ENCODE measurements around the gene CDKL2. TPM values are rescaled to one million over a fixed set of nuclear protein-coding genes. Genes with fewer than 3 reads are reported as not detected.

CDKL2 gene
- total and polyA plus RNA-seq, 4 donors = 0.49 to 2.8 (median 2.3) TPM; not detected in 1

DNA sequence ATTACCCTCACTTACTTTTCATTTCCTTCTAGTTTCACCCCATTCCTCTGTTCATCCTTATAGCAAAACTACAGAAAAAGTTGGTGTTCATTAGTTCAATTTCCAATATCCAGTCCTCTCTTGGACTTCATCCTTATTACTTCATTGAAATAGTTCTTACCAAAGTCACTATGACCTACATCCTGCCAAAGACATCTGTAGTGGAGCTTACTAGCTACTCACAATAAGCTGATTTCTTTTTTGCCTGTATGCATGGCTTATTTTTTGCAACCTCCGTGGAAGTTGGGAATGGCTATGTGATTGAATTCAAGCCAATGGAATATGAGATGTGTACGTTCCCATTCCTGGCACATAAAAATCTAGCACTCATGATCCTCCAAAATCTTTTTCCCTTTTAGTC is 4.6 kb upstream of the CDKL2 start:
- no peaks in the 10 kb centered on the region for H3K4me1 ChIP-seq (ENCODE audit: control insufficient read depth in 1 of 2, insufficient read depth in 2 of 2, low read length in 2 of 2)
- H3K4me3 ChIP-seq (ENCODE audit: low read length in 2 of 2) = no peak overlapping the region
- H3K9me3 ChIP-seq (ENCODE audit: control insufficient read depth, low read length) = no peaks in the 10 kb centered on the region
- no peak overlapping the region for H3K27ac ChIP-seq (ENCODE audit: low read depth in 1 of 2, low read length in 2 of 2)
- intact Hi-C loops (cut with DNase I) = loop anchor here in 1 of 2 donors (10.0 kb wide), 1 partner anchor 210 kb away; no protein-coding TSS in a partner anchor
- H3K36me3 ChIP-seq (ENCODE audit: control insufficient read depth in 1 of 2, insufficient read depth in 2 of 2, low read length in 1 of 2) = no peaks in the 10 kb centered on the region
- ATAC-seq (ENCODE audit: low FRiP score) = no peak
- 40 to 45% methylated on average over 2 of the region's 2 CpGs for WGBS, 2 donors
- DNase-seq = no peak
- no peaks in the 10 kb centered on the region for H3K27me3 ChIP-seq (ENCODE audit: control insufficient read depth in 1 of 2, insufficient read depth in 2 of 2, low read length in 1 of 2)

DNA sequence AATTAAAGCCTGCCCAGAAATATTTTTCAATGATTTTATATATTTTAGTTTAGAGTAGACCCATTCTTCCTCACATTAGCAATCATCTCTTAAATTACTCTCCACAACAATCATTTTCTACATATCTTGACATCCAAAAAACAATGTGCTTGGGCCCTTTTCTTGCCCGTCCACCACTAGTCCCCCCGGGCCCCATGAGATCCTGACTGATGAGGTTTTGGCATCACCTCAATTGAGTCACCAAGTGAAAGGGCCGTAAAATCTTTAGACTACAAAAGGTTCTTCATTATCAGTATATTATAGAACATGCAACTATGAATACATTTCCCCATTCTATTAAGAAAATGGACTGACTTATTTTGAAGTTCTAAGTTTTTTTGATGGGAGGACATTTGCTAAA is 4.0 kb upstream of the CDKL2 start:
- Histone ChIP-seq H3K4me1 (ENCODE audit: control insufficient read depth in 1 of 2, insufficient read depth in 2 of 2, low read length in 2 of 2) (peaks cover 0 to under 1% of the 10 kb centered on the region in 2 donors), H3K9me3 (ENCODE audit: control insufficient read depth, low read length) (no peaks in the 10 kb centered on the region), H3K27me3 (ENCODE audit: control insufficient read depth in 1 of 2, insufficient read depth in 2 of 2, low read length in 1 of 2) (no peaks in the 10 kb centered on the region), H3K27ac (ENCODE audit: low read depth in 1 of 2, low read length in 2 of 2) (no peak overlapping the region), H3K4me3 (ENCODE audit: low read length in 2 of 2) (no peak overlapping the region), H3K36me3 (ENCODE audit: control insufficient read depth in 1 of 2, insufficient read depth in 2 of 2, low read length in 1 of 2) (no peaks in the 10 kb centered on the region)
- no peak for ATAC-seq (ENCODE audit: low FRiP score)
- WGBS, 2 donors = 82 to 86% methylated on average over 3 of the region's 3 CpGs
- DNase-seq = no peak
- intact Hi-C loops (cut with DNase I) = loop anchor here in 1 of 2 donors (10.0 kb wide), 1 partner anchor 211 kb away; no protein-coding TSS in a partner anchor

GRCh38 chr4:75633846-75634245 is 3.5 kb upstream of the CDKL2 start:
- intact Hi-C loops (cut with DNase I) = loop anchor here in 1 of 2 donors (10.0 kb wide), 1 partner anchor 211 kb away; no protein-coding TSS in a partner anchor
- Histone ChIP-seq H3K36me3 (ENCODE audit: control insufficient read depth in 1 of 2, insufficient read depth in 2 of 2, low read length in 1 of 2) (no peaks in the 10 kb centered on the region), H3K9me3 (ENCODE audit: control insufficient read depth, low read length) (no peaks in the 10 kb centered on the region), H3K4me1 (ENCODE audit: control insufficient read depth in 1 of 2, insufficient read depth in 2 of 2, low read length in 2 of 2) (peaks cover 0 to 2% of the 10 kb centered on the region in 2 donors), H3K4me3 (ENCODE audit: low read length in 2 of 2) (no peak overlapping the region), H3K27me3 (ENCODE audit: control insufficient read depth in 1 of 2, insufficient read depth in 2 of 2, low read length in 1 of 2) (no peaks in the 10 kb centered on the region), H3K27ac (ENCODE audit: low read depth in 1 of 2, low read length in 2 of 2) (no peak overlapping the region)
- 65 to 67% methylated on average over 2 of the region's 2 CpGs for WGBS, 2 donors
- ATAC-seq (ENCODE audit: low FRiP score) (no peak), DNase-seq (no peak)

GRCh38 chr4:75630937-75631329 is 605 bp upstream of the CDKL2 start:
- Histone ChIP-seq H3K4me3 (ENCODE audit: low read length in 2 of 2) (peak overlapping the region; percentile 24 to 59), H3K27me3 (ENCODE audit: control insufficient read depth in 1 of 2, insufficient read depth in 2 of 2, low read length in 1 of 2) (no peaks in the 10 kb centered on the region), H3K9me3 (ENCODE audit: control insufficient read depth, low read length) (no peaks in the 10 kb centered on the region), H3K27ac (ENCODE audit: low read depth in 1 of 2, low read length in 2 of 2) (no peak overlapping the region), H3K36me3 (ENCODE audit: control insufficient read depth in 1 of 2, insufficient read depth in 2 of 2, low read length in 1 of 2) (no peaks in the 10 kb centered on the region), H3K4me1 (ENCODE audit: control insufficient read depth in 1 of 2, insufficient read depth in 2 of 2, low read length in 2 of 2) (peaks cover 0 to 2% of the 10 kb centered on the region in 2 donors)
- WGBS, 2 donors = 13 to 17% methylated on average over 9 of the region's 9 CpGs
- DNase-seq (no peak), ATAC-seq (ENCODE audit: low FRiP score) (peak; percentile 62)
- intact Hi-C loops (cut with DNase I) = loop anchor here in 1 of 2 donors (2.0 to 10.0 kb wide), 2 partner anchors 42 to 214 kb away; partner anchors contain the start of gene G3BP2

DNA sequence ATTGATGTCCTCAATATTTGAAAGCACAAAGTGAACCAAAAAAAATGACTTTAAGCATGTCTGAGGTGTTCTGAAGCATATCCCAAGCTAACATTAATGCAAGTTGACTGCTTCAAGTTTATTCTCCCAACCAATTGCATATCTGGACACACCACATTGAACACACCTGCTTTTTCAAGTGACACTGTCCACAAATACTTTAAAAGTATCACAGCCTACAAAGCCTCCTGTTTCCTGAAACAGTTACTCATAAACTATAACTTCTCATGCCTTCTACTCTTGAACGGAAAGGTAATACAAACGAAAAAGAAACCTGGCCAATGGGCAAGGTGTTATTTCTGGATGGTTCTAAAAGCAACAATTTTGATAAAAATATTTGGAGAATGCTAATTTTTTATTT is 1.1 kb downstream of the CDKL2 start:
- DNase-seq (no peak), ATAC-seq (ENCODE audit: low FRiP score) (no peak)
- no peaks in the 10 kb centered on the region for H3K27me3 ChIP-seq (ENCODE audit: control insufficient read depth in 1 of 2, insufficient read depth in 2 of 2, low read length in 1 of 2)
- H3K4me1 ChIP-seq (ENCODE audit: control insufficient read depth in 1 of 2, insufficient read depth in 2 of 2, low read length in 2 of 2) = peaks cover 0 to 2% of the 10 kb centered on the region in 2 donors
- WGBS, 2 donors = 54 to 73% methylated on average over 2 of the region's 2 CpGs
- H3K9me3 ChIP-seq (ENCODE audit: control insufficient read depth, low read length) = no peaks in the 10 kb centered on the region
- no peak overlapping the region for H3K4me3 ChIP-seq (ENCODE audit: low read length in 2 of 2)
- H3K27ac ChIP-seq (ENCODE audit: low read depth in 1 of 2, low read length in 2 of 2) = no peak overlapping the region
- intact Hi-C loops (cut with DNase I) = no loop called here
- H3K36me3 ChIP-seq (ENCODE audit: control insufficient read depth in 1 of 2, insufficient read depth in 2 of 2, low read length in 1 of 2) = no peaks in the 10 kb centered on the region

DNA sequence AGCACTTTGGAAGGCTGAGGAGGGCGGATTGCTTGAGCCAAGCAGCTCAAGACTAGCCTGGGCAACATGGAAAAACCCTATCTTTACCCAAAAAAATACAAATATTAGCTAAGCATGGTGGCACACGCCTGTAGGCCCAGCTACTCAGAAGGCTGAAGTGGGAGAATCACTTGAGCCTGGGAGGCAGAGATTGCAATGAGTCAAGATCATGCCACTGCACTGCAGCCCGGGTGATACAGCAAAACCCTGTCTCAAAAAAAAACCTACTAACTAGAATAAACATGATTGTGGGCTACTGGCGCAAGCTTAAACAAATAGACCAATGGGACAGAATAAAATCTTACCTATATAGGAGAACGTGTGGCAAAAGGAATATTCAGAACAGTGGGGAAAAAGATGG is 7.3 kb downstream of the CDKL2 start:
- Histone ChIP-seq H3K4me3 (ENCODE audit: low read length in 2 of 2) (no peak overlapping the region), H3K36me3 (ENCODE audit: control insufficient read depth in 1 of 2, insufficient read depth in 2 of 2, low read length in 1 of 2) (no peaks in the 10 kb centered on the region), H3K27me3 (ENCODE audit: control insufficient read depth in 1 of 2, insufficient read depth in 2 of 2, low read length in 1 of 2) (no peaks in the 10 kb centered on the region), H3K27ac (ENCODE audit: low read depth in 1 of 2, low read length in 2 of 2) (no peak overlapping the region), H3K9me3 (ENCODE audit: control insufficient read depth, low read length) (no peaks in the 10 kb centered on the region), H3K4me1 (ENCODE audit: control insufficient read depth in 1 of 2, insufficient read depth in 2 of 2, low read length in 2 of 2) (no peaks in the 10 kb centered on the region)
- ATAC-seq (ENCODE audit: low FRiP score) (no peak), DNase-seq (no peak)
- intact Hi-C loops (cut with DNase I) = no loop called here
- WGBS, 2 donors = 94% methylated on average over 5 of the region's 5 CpGs

- no peaks in the 10 kb centered on the region for H3K36me3 ChIP-seq (ENCODE audit: control insufficient read depth in 1 of 2, insufficient read depth in 2 of 2, low read length in 1 of 2)
- ATAC-seq (ENCODE audit: low FRiP score) (no peak), DNase-seq (no peak)
- no peaks in the 10 kb centered on the region for H3K4me1 ChIP-seq (ENCODE audit: control insufficient read depth in 1 of 2, insufficient read depth in 2 of 2, low read length in 2 of 2)
- no peak overlapping the region for H3K4me3 ChIP-seq (ENCODE audit: low read length in 2 of 2)
- no peak overlapping the region for H3K27ac ChIP-seq (ENCODE audit: low read depth in 1 of 2, low read length in 2 of 2)
- intact Hi-C loops (cut with DNase I) = no loop called here
- H3K9me3 ChIP-seq (ENCODE audit: control insufficient read depth, low read length) = no peaks in the 10 kb centered on the region
- H3K27me3 ChIP-seq (ENCODE audit: control insufficient read depth in 1 of 2, insufficient read depth in 2 of 2, low read length in 1 of 2) = no peaks in the 10 kb centered on the region
Measured at GRCh38 chr4:75621715-75622114, 8.6 kb downstream of the CDKL2 start.

DNA sequence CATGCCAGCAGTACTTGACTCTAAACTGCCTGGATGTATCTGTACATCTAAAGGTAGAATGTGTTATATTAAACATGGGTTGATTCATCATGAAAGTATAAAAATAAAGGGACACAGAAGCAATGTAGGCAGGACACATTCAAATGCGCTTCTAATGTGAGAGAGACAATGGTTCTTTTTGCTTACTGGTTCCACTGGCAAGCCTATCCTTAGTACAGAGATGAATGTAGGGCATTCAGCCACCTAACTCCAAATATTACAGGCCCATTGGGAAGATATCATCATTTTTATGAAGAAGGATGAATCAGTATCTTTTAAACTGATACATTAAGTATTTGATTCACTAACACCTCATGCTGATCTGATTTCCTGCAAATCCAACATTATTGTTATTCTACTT is 18.0 kb downstream of the CDKL2 start:
- intact Hi-C loops (cut with DNase I) = no loop called here
- no peak for DNase-seq

GRCh38 chr4:75605928-75606327 is 24.4 kb downstream of the CDKL2 start:
- H3K4me3 ChIP-seq (ENCODE audit: low read length in 2 of 2) = no peak overlapping the region
- no peaks in the 10 kb centered on the region for H3K27me3 ChIP-seq (ENCODE audit: control insufficient read depth in 1 of 2, insufficient read depth in 2 of 2, low read length in 1 of 2)
- 88 to 91% methylated on average over 4 of the region's 4 CpGs for WGBS, 2 donors
- no peak for ATAC-seq (ENCODE audit: low FRiP score)
- no peak overlapping the region for H3K27ac ChIP-seq (ENCODE audit: low read depth in 1 of 2, low read length in 2 of 2)
- DNase-seq = no peak
- intact Hi-C loops (cut with DNase I) = no loop called here
- H3K9me3 ChIP-seq (ENCODE audit: control insufficient read depth, low read length) = no peaks in the 10 kb centered on the region
- H3K36me3 ChIP-seq (ENCODE audit: control insufficient read depth in 1 of 2, insufficient read depth in 2 of 2, low read length in 1 of 2) = peaks cover 0 to 3% of the 10 kb centered on the region in 2 donors
- H3K4me1 ChIP-seq (ENCODE audit: control insufficient read depth in 1 of 2, insufficient read depth in 2 of 2, low read length in 2 of 2) = no peaks in the 10 kb centered on the region

More for the DNA sequence above, 18.0 kb downstream of the CDKL2 start:
- Histone ChIP-seq H3K4me3 (ENCODE audit: low read length in 2 of 2) (no peak overlapping the region), H3K4me1 (ENCODE audit: control insufficient read depth in 1 of 2, insufficient read depth in 2 of 2, low read length in 2 of 2) (no peaks in the 10 kb centered on the region), H3K27ac (ENCODE audit: low read depth in 1 of 2, low read length in 2 of 2) (no peak overlapping the region), H3K36me3 (ENCODE audit: control insufficient read depth in 1 of 2, insufficient read depth in 2 of 2, low read length in 1 of 2) (no peaks in the 10 kb centered on the region), H3K9me3 (ENCODE audit: control insufficient read depth, low read length) (peaks cover 2% of the 10 kb centered on the region), H3K27me3 (ENCODE audit: control insufficient read depth in 1 of 2, insufficient read depth in 2 of 2, low read length in 1 of 2) (no peaks in the 10 kb centered on the region)
- no peak for ATAC-seq (ENCODE audit: low FRiP score)
- 96 to 100% methylated on average over 1 of the region's 1 CpG for WGBS, 2 donors

Data from aorta (tissue), 5 donors.